ENCODE data around the gene FAM53B. TPM values are rescaled to one million over a fixed set of nuclear protein-coding genes. Genes with fewer than 3 reads are reported as not detected.

The FAM53B gene
- total RNA-seq, 1 donor = 13.4 TPM

- no peak overlapping the region for H3K4me3 ChIP-seq (ENCODE audit: low read depth, low read length)
- no peak for DNase-seq (ENCODE audit: low read depth)
- TF ChIP-seq, protein P1, sequence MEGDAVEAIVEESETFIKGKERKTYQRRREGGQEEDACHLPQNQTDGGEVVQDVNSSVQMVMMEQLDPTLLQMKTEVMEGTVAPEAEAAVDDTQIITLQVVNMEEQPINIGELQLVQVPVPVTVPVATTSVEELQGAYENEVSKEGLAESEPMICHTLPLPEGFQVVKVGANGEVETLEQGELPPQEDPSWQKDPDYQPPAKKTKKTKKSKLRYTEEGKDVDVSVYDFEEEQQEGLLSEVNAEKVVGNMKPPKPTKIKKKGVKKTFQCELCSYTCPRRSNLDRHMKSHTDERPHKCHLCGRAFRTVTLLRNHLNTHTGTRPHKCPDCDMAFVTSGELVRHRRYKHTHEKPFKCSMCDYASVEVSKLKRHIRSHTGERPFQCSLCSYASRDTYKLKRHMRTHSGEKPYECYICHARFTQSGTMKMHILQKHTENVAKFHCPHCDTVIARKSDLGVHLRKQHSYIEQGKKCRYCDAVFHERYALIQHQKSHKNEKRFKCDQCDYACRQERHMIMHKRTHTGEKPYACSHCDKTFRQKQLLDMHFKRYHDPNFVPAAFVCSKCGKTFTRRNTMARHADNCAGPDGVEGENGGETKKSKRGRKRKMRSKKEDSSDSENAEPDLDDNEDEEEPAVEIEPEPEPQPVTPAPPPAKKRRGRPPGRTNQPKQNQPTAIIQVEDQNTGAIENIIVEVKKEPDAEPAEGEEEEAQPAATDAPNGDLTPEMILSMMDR (IDR thresholded peaks at IDR 0.05; ENCODE audit: insufficient read depth, low read depth, low read length) = no peak
Observed at GRCh38 chr10:124601016-124601415, 143.2 kb downstream of the FAM53B start.

- TF ChIP-seq, protein P1 (IDR thresholded peaks at IDR 0.05; ENCODE audit: insufficient read depth, low read depth, low read length) = no peak
- no peak overlapping the region for H3K4me3 ChIP-seq (ENCODE audit: low read depth, low read length)
- no peak for DNase-seq (ENCODE audit: low read depth)
Observed at GRCh38 chr10:124600051-124600880, 143.9 kb downstream of the FAM53B start.

- no peak overlapping the region for H3K4me3 ChIP-seq (ENCODE audit: low read depth, low read length)
- no peak for DNase-seq (ENCODE audit: low read depth)
- TF ChIP-seq, protein P1 (IDR thresholded peaks at IDR 0.05; ENCODE audit: insufficient read depth, low read depth, low read length) = no peak
Observed at GRCh38 chr10:124599588-124600050, 144.6 kb downstream of the FAM53B start.

- no peak for DNase-seq (ENCODE audit: low read depth)
- TF ChIP-seq, protein P1 (IDR thresholded peaks at IDR 0.05; ENCODE audit: insufficient read depth, low read depth, low read length) = no peak
- H3K4me3 ChIP-seq (ENCODE audit: low read depth, low read length) = no peak overlapping the region
Observed at GRCh38 chr10:124598773-124599587, 145.2 kb downstream of the FAM53B start.

DNA sequence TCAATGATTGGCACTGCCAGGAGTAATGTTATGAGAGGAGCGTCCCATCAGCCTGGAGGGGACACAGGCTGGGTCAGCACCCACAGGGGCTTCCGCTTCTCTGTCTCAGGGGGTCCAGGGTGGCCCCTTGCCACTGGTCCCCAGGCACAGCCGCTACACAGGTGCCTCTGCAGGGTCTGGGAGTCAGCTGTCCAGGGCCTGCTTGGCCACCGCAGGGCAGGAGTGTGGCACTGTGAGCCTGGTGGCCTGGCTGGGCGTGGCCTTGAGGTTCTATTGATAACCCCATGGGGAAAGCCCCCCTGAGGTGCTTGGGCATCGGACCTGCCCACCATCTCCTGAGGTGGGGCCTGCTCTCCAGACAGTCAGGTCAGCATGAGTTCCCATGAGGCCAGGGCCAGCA is 146.0 kb downstream of the FAM53B start:
- no peak for DNase-seq (ENCODE audit: low read depth)

GRCh38 chr10:124597846-124598165 is 146.4 kb downstream of the FAM53B start:
- TF ChIP-seq, protein P1 (IDR thresholded peaks at IDR 0.05; ENCODE audit: insufficient read depth, low read depth, low read length) = no peak
- H3K4me3 ChIP-seq (ENCODE audit: low read depth, low read length) = no peak overlapping the region
- no peak for DNase-seq (ENCODE audit: low read depth)

More for the DNA sequence above, 146.0 kb downstream of the FAM53B start:
- TF ChIP-seq, protein P1 (IDR thresholded peaks at IDR 0.05; ENCODE audit: insufficient read depth, low read depth, low read length) = no peak
- no peak overlapping the region for H3K4me3 ChIP-seq (ENCODE audit: low read depth, low read length)
